B cell (primary cell): ENCODE measurements around the gene C6orf118. TPM values are rescaled to one million over a fixed set of nuclear protein-coding genes. Genes with fewer than 3 reads are reported as not detected.

Experiments used
- ATAC-seq: fragments of 200-7000 bp; cut with Tn5 transposase; one replicate; pipeline ENCODE4 v1.10.0; 2021; ENCODE audit warnings: low read depth, mild to moderate bottlenecking, moderate number of reproducible peaks, moderate library complexity
- CTCF ChIA-PET: fragments of 350-600 bp; sonication (Branson Sonifier 250); formaldehyde crosslinking; loops from one replicate; lab custom pipeline; 2021; ENCODE audit warnings: antibody characterized with exemption, inconsistent platforms; lab: Charles Lee
- POLR2A ChIA-PET: fragments of 350-600 bp; sonication (Branson Sonifier 250); formaldehyde crosslinking; loops from one replicate; lab custom pipeline; 2021; ENCODE audit warnings: antibody characterized with exemption; lab: Charles Lee
- DNase-seq: peaks from one replicate; pipeline ENCODE4 v3.0.0; 2013
- H2AFZ ChIP-seq: 2 replicates; pipeline ENCODE4 v1.6.1; 2012; ENCODE audit warnings: mild to moderate bottlenecking, low read depth, low read length; ENCODE audit not compliant: insufficient read depth, poor library complexity, severe bottlenecking
- H3K27ac ChIP-seq, 2 donors: 1 replicate in 1 of 2; 2 replicates in 1 of 2; pipeline ENCODE4 v1.5.1; 2012 to 2013; ENCODE audit warnings: low read length in 2 of 2, mild to moderate bottlenecking in 2 of 2, moderate library complexity in 1 of 2
- H3K27me3 ChIP-seq, 4 experiments: fragments of 200-600 bp in 1 of 4; sonication (generic) in 1 of 4; replicated peaks in 1 of 4; 1 replicate in 2 of 4; 2 replicates in 2 of 4; pipeline versions ENCODE4 v1.6.1 to v1.7.0; 2013 to 2016; ENCODE audit warnings: low read length in 3 of 4, mild to moderate bottlenecking in 2 of 4, mixed read lengths in 1 of 4, moderate library complexity in 1 of 4; ENCODE audit not compliant: insufficient read depth in 4 of 4, control insufficient read depth in 3 of 4; ENCODE audit errors: control extremely low read depth in 1 of 4
- H3K36me3 ChIP-seq, 2 experiments: replicated peaks in 1 of 2; 1 replicate in 1 of 2; 2 replicates in 1 of 2; pipeline versions ENCODE4 v1.6.1 to v1.7.1; 2013; ENCODE audit warnings: low read length in 1 of 2; ENCODE audit not compliant: insufficient read depth in 2 of 2, control insufficient read depth in 1 of 2; ENCODE audit errors: control extremely low read depth in 1 of 2, extremely low read depth in 1 of 2
- H3K4me1 ChIP-seq, 2 donors: fragments of 200-600 bp in 1 of 2; sonication (generic) in 1 of 2; 1 replicate in 1 of 2; 2 replicates in 1 of 2; pipeline versions ENCODE4 v1.5.1 to v1.6.1; 2013 to 2017; ENCODE audit warnings: low read length in 2 of 2; ENCODE audit not compliant: control insufficient read depth in 2 of 2, insufficient read depth in 2 of 2
- H3K4me2 ChIP-seq: replicated peaks from 2 replicates; pipeline ENCODE3; 2012; ENCODE audit warnings: mild to moderate bottlenecking, low read depth, low read length; ENCODE audit not compliant: poor library complexity, severe bottlenecking
- H3K4me3 ChIP-seq, 5 experiments: fragments of 200-600 bp in 1 of 5; sonication (generic) in 1 of 5; 1 replicate in 3 of 5; 2 replicates in 2 of 5; pipeline versions ENCODE4 v1.5.1 to v1.7.0; 2011 to 2016; ENCODE audit warnings: low read length in 4 of 5, mild to moderate bottlenecking in 4 of 5, low read depth in 2 of 5, control low read depth in 1 of 5, moderate library complexity in 1 of 5; ENCODE audit not compliant: insufficient read depth in 1 of 5; ENCODE audit errors: control extremely low read depth in 1 of 5, extremely low read depth in 1 of 5
- H3K79me2 ChIP-seq: fragments of 200-600 bp; sonication (generic); one replicate; pipeline ENCODE4 v1.6.0; 2016; ENCODE audit warnings: low read length; ENCODE audit not compliant: control insufficient read depth, insufficient read depth
- H3K9ac ChIP-seq: fragments of 200-600 bp; sonication (generic); 2 replicates; pipeline ENCODE4 v1.6.1; 2017; ENCODE audit warnings: mild to moderate bottlenecking, low read length, moderate library complexity
- H3K9me3 ChIP-seq, 3 donors: one replicate each; pipeline versions ENCODE4 v1.6.1 to v1.7.1; 2013; ENCODE audit warnings: low read length in 2 of 3; ENCODE audit not compliant: control insufficient read depth in 2 of 3, insufficient read depth in 1 of 3; ENCODE audit errors: control extremely low read depth in 1 of 3
- H4K20me1 ChIP-seq: 2 replicates; pipeline ENCODE4 v1.6.0; 2012; ENCODE audit warnings: mild to moderate bottlenecking, low read length; ENCODE audit not compliant: insufficient read depth, control insufficient read depth, poor library complexity, severe bottlenecking
- H3K27ac Mint-ChIP-seq: one replicate; pipeline ENCODE4 v1.8.0; 2021; ENCODE audit warnings: mixed read lengths
- H3K27me3 Mint-ChIP-seq: one replicate; pipeline ENCODE4 v1.8.0; 2021; ENCODE audit warnings: mixed read lengths
- H3K4me1 Mint-ChIP-seq: one replicate; pipeline ENCODE4 v1.8.0; 2021; ENCODE audit warnings: mixed read lengths
- H3K4me3 Mint-ChIP-seq: one replicate; pipeline ENCODE4 v1.8.0; 2021; ENCODE audit warnings: mixed read lengths
- H3K9me3 Mint-ChIP-seq: one replicate; pipeline ENCODE4 v1.8.0; 2022; ENCODE audit warnings: mixed read lengths; ENCODE audit not compliant: insufficient read depth
- EZH2 ChIP-seq: IDR thresholded peaks from 2 replicates; pipeline ENCODE4 v1.6.1; 2012; ENCODE audit warnings: borderline replicate concordance, low read depth, mild to moderate bottlenecking, moderate library complexity, low read length; ENCODE audit not compliant: insufficient read depth, poor library complexity, severe bottlenecking
- WGBS: methylation state at CpG from one replicate; pipeline ENCODE4 v1.1.5; 2013; ENCODE audit warnings: missing lambda C conversion rate; ENCODE audit not compliant: insufficient coverage; 5-methylcytosine and 5-hydroxymethylcytosine counted together
- intact Hi-C: fragments of 100-400 bp; cut with micrococcal nuclease; formaldehyde crosslinking; loops from one replicate; pipeline ENCODE4 v1.10.0; 2022
- polyA plus RNA-seq: library from polyadenylated mRNA; depleted of rRNA; stranded (reverse); fragments of >200 nt; gene quantifications from 2 replicates; pipeline ENCODE4 v1.2.3, GENCODE V29; 2012
- total RNA-seq, 2 donors: library from RNA; stranded (reverse); fragments of 120-200 nt in 1 of 2; gene quantifications; 1 replicate in 1 of 2; 2 replicates in 1 of 2; pipeline versions ENCODE4 v1.2.3 to v1.2.4, GENCODE V29; 2013 to 2022
- TF ChIP-seq, protein P1 (sequence below): fragments of 200-600 bp; IDR thresholded peaks from one replicate; pipeline ENCODE4 v1.8.0; 2022; ENCODE audit warnings: antibody characterized with exemption, mild to moderate bottlenecking

Gene C6orf118
- total and polyA plus RNA-seq, 2 donors (not counting 1 experiment from before 2014, with no cell fraction given): not detected

DNA sequence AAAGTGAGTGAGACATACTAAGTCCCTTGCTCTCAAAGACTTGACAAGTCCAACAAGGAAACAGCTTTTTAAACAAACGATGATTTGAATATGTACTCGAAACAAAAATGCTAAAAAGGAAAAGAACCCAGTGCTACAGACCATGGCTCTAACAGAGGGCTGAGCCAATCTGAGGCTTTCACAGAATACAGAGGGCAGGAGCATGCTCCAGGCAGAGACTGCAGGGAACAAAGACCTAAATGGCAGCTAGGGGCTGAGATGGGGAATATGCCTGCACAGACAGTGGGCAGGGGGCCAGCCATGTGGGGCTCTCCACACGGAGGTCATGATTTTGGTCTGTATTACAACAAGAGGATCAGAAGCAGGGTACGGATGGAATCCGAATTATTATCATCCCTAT lies 31.1 kb upstream of the C6orf118 start:
- DNase-seq (no peak), ATAC-seq (no peak)
- intact Hi-C loops: no loop called here
- CTCF ChIA-PET: no interaction called here
- Histone ChIP-seq H3K79me2 (no peaks in the 10 kb centered on the region), H4K20me1 (no peaks in the 10 kb centered on the region), H3K9me3 (peaks cover 0 to 5% (median 1%) of the 10 kb centered on the region in 3 donors), H3K4me3 (no peak overlapping the region), H3K27ac (no peak overlapping the region), H3K9ac (no peak overlapping the region), H3K27me3 (no peaks in the 10 kb centered on the region), H3K4me2 (no peak overlapping the region), H3K36me3 (no peaks in the 10 kb centered on the region), H3K4me1 (no peaks in the 10 kb centered on the region), H2AFZ (no peak overlapping the region)
- TF ChIP-seq EZH2: no peak
- TF ChIP-seq, protein P1, sequence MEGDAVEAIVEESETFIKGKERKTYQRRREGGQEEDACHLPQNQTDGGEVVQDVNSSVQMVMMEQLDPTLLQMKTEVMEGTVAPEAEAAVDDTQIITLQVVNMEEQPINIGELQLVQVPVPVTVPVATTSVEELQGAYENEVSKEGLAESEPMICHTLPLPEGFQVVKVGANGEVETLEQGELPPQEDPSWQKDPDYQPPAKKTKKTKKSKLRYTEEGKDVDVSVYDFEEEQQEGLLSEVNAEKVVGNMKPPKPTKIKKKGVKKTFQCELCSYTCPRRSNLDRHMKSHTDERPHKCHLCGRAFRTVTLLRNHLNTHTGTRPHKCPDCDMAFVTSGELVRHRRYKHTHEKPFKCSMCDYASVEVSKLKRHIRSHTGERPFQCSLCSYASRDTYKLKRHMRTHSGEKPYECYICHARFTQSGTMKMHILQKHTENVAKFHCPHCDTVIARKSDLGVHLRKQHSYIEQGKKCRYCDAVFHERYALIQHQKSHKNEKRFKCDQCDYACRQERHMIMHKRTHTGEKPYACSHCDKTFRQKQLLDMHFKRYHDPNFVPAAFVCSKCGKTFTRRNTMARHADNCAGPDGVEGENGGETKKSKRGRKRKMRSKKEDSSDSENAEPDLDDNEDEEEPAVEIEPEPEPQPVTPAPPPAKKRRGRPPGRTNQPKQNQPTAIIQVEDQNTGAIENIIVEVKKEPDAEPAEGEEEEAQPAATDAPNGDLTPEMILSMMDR: no peak
- WGBS: 97% methylated on average over 3 of the region's 5 CpGs
- no peaks in the 10 kb centered on the region for H3K27me3 Mint-ChIP-seq
- H3K4me3 Mint-ChIP-seq: no peak overlapping the region
- POLR2A ChIA-PET: no interaction called here
- no peaks in the 10 kb centered on the region for H3K4me1 Mint-ChIP-seq
- no peak overlapping the region for H3K27ac Mint-ChIP-seq
- H3K9me3 Mint-ChIP-seq: peaks cover 2% of the 10 kb centered on the region

DNA sequence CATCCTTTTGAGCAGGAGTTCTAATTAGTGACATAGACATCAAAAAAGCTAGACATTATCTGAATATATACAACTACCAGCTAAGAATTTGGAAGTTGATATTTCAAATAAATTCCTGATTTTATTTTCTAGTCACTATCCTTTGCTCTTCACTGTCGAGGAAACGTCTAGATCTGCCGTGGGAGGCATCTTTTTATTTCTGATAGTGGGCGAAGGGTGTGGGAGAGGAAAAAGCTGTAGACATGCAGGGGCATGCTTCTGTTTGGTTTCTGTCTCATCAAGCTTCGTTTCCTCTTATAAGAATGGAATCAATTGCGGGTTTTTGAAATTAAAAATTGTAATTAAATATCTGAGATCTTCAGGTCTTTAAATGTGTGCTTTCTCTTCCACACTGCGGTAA lies 16.2 kb upstream of the C6orf118 start:
- peaks cover 0 to 22% (median 8%) of the 10 kb centered on the region in 3 donors for H3K9me3 ChIP-seq
- H3K9ac ChIP-seq: no peak overlapping the region
- H3K4me2 ChIP-seq: no peak overlapping the region
- no peak overlapping the region for H3K27ac ChIP-seq
- TF ChIP-seq EZH2: no peak
- TF ChIP-seq, protein P1: no peak
- no peak overlapping the region for H3K27ac Mint-ChIP-seq
- H2AFZ ChIP-seq: no peak overlapping the region
- ATAC-seq (no peak), DNase-seq (no peak)
- ChIA-PET POLR2A (no interaction called here), CTCF (no interaction called here)
- intact Hi-C loops: no loop called here
- H3K4me1 Mint-ChIP-seq: no peaks in the 10 kb centered on the region
- H3K79me2 ChIP-seq: no peaks in the 10 kb centered on the region
- no peaks in the 10 kb centered on the region for H3K4me1 ChIP-seq
- peaks cover 8% of the 10 kb centered on the region for H3K9me3 Mint-ChIP-seq
- no peak overlapping the region for H3K4me3 ChIP-seq
- no peak overlapping the region for H3K4me3 Mint-ChIP-seq
- no peaks in the 10 kb centered on the region for H3K36me3 ChIP-seq
- no peaks in the 10 kb centered on the region for H3K27me3 ChIP-seq
- no peaks in the 10 kb centered on the region for H3K27me3 Mint-ChIP-seq
- WGBS: 75% methylated on average over 3 of the region's 7 CpGs
- H4K20me1 ChIP-seq: no peaks in the 10 kb centered on the region
